A673 (cell line): Measurements from ENCODE around the gene LAP3. TPM values are rescaled to one million over a fixed set of nuclear protein-coding genes. Genes with fewer than 3 reads are reported as not detected.
A peak's percentile ranks its signal among the peaks of the same experiment; 100 is the strongest.

Experiments used
- Bru-seq: library from RNA; stranded (reverse); fragments of 400-500 nt; gene quantifications from one replicate; lab custom pipeline; 2021; lab: Mats Ljungman, UMichigan
- BruChase-seq, 2 experiments: library from RNA; stranded (reverse); fragments of 400-500 nt; gene quantifications; one replicate each; lab custom pipeline; 2021; lab: Mats Ljungman, UMichigan
- BruUV-seq: library from RNA; stranded (reverse); fragments of 400-500 nt; replicated peaks from 2 replicates; lab custom pipeline; 2021; lab: Mats Ljungman, UMichigan
- CTCF ChIA-PET: fragments of 300-600 bp; sonication (Branson Sonifier 250); formaldehyde crosslinking; loops from one replicate; lab custom pipeline; 2022; ENCODE audit warnings: antibody characterized with exemption; lab: Charles Lee
- POLR2A ChIA-PET: fragments of 300-600 bp; sonication (Branson Sonifier 250); formaldehyde crosslinking; loops from one replicate; lab custom pipeline; 2022; ENCODE audit warnings: antibody characterized with exemption; ENCODE audit not compliant: low non-redundant PET; lab: Charles Lee
- DNase-seq: peaks from one replicate; pipeline ENCODE4 v3.0.0-alpha.2; 2015; ENCODE audit warnings: low spot score
- H3K27ac ChIP-seq: fragments of 200-600 bp; sonication (generic); 2 replicates; pipeline ENCODE4 v1.5.1; 2016; ENCODE audit warnings: mixed run types, low read depth, mild to moderate bottlenecking, mixed read lengths, antibody characterized with exemption, low read length; ENCODE audit not compliant: poor library complexity, severe bottlenecking
- H3K27me3 ChIP-seq: fragments of 200-600 bp; sonication (generic); replicated peaks from 2 replicates; pipeline ENCODE4 v1.6.1; 2017; ENCODE audit warnings: mixed run types, low read depth, mild to moderate bottlenecking, mixed read lengths, antibody characterized with exemption, low read length; ENCODE audit not compliant: insufficient read depth, poor library complexity
- H3K36me3 ChIP-seq: fragments of 200-600 bp; sonication (generic); 2 replicates; pipeline ENCODE4 v1.6.1; 2016; ENCODE audit warnings: mixed run types, mild to moderate bottlenecking, mixed read lengths, antibody characterized with exemption, low read length; ENCODE audit not compliant: insufficient read depth, poor library complexity, severe bottlenecking
- H3K4me1 ChIP-seq: fragments of 200-600 bp; sonication (generic); 2 replicates; pipeline ENCODE4 v1.6.1; 2017; ENCODE audit warnings: mixed run types, mild to moderate bottlenecking, mixed read lengths, antibody characterized with exemption, low read length; ENCODE audit not compliant: insufficient read depth, poor library complexity, severe bottlenecking
- H3K4me3 ChIP-seq: fragments of 200-600 bp; sonication (generic); 2 replicates; pipeline ENCODE4 v1.5.1; 2016; ENCODE audit warnings: low read depth, mixed run types, mild to moderate bottlenecking, mixed read lengths, low read length; ENCODE audit not compliant: poor library complexity, severe bottlenecking
- H3K9me3 ChIP-seq: fragments of 200-600 bp; sonication (generic); 2 replicates; pipeline ENCODE4 v1.6.1; 2016; ENCODE audit warnings: mixed run types, low read depth, mild to moderate bottlenecking, mixed read lengths, antibody characterized with exemption, low read length; ENCODE audit not compliant: poor library complexity, severe bottlenecking
- CTCF ChIP-seq: fragments of 300-800, 200-600 bp; sonication (generic); conservative IDR thresholded peaks from 2 replicates; pipeline ENCODE4 v1.5.1; 2017; ENCODE audit warnings: low read depth, mild to moderate bottlenecking, antibody characterized with exemption, low read length, moderate library complexity, mixed read lengths
- EZH2 ChIP-seq: fragments of 200-600 bp; sonication (generic); IDR thresholded peaks from 2 replicates; pipeline ENCODE4 v1.6.1; 2017; ENCODE audit warnings: borderline replicate concordance, low read depth, mild to moderate bottlenecking, mixed read lengths, antibody characterized with exemption, low read length; ENCODE audit not compliant: poor library complexity, severe bottlenecking
- intact Hi-C: fragments of 100-400 bp; cut with micrococcal nuclease; formaldehyde crosslinking; loops from one replicate; pipeline ENCODE4 v1.10.0; 2022; ENCODE audit not compliant: unreplicated experiment
- long read RNA-seq: library from polyadenylated mRNA; stranded (forward); transcript quantifications from one replicate; pipeline ENCODE4 v2.0.0, GENCODE V29; 2022
- total RNA-seq: library from RNA; stranded (reverse); gene quantifications from 2 replicates; pipeline ENCODE4 v1.2.3, GENCODE V29; 2021

The LAP3 gene
- 53.8 and 54.1 TPM in 2 replicates for total RNA-seq
- percentile 71 among the genes with signal in this experiment for Bru-seq, nascent RNA
- BruChase-seq, experiment 1, labeled RNA remaining after a 2-hour chase: percentile 60 among the genes with signal in this experiment
- percentile 67 among the genes with signal in this experiment for BruChase-seq, experiment 2, labeled RNA remaining after a 6-hour chase
- long read RNA-seq, transcript LAP3-201 (13 exons, 2,213 nt): major isoform, 161 of 171 reads
- long read RNA-seq, partial matches to known transcripts: 1 of 171 reads
- long read RNA-seq, other reads (novel, unspliced or antisense): 5 of 171 reads

DNA sequence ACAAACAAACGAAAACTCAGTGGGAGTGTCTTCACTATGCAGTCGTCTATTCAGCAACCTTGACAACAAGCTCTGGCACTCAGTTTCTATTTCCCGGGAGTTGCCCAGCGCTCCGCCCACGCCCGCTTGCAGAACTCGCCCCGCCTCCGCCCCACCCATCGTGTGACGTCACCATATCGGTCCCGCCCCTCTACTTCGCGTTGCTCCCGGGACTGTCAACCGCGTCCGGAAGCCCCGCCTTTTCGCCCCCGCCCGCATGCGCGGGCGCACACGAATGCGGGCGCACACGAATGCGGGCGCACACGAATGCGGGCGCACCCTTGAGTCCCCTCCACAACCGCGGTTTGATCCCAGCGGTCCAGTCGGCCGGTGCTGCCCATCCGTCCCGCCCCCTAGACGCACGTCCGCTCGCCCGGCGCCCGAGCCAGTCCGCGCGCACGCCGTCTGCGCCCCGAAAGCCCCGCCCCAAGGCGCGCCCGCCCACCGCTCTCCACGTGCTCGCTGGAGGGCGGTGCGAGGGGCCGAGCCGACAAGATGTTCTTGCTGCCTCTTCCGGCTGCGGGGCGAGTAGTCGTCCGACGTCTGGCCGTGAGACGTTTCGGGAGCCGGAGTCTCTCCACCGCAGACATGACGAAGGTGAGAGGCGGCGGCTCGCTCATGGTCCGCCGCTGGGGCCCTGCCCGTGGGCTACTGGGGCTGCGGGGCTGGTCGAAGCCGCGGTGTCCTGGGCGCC is at the start of gene LAP3:
LAP3 (plus strand) TSS at position 267 of the 733 bp plus-strand sequence; CDS start at position 535, 268 bp downstream.
- DNase-seq: peak; percentile 95
- Histone ChIP-seq H3K4me3 (peak within 1 kb of the TSS; percentile 69), H3K27me3 (no peaks in the 10 kb centered on the region), H3K36me3 (peaks cover 5% of the 10 kb centered on the region), H3K9me3 (no peaks in the 10 kb centered on the region), H3K27ac (peak within 1 kb of the TSS; percentile 86), H3K4me1 (no peaks in the 10 kb centered on the region)
- CTCF ChIA-PET: no interaction called here
- intact Hi-C loops: no loop called here
- BruUV-seq: no TSS peak
- no peak for TF ChIP-seq EZH2
- no peak for TF ChIP-seq CTCF
- POLR2A ChIA-PET: no interaction called here

- Histone ChIP-seq H3K36me3 (no peaks in the 10 kb centered on the region), H3K9me3 (no peaks in the 10 kb centered on the region), H3K4me1 (no peaks in the 10 kb centered on the region), H3K4me3 (no peak overlapping the region), H3K27me3 (peaks cover 3% of the 10 kb centered on the region), H3K27ac (no peak overlapping the region)
- no peak for DNase-seq
- ChIA-PET POLR2A (no interaction called here), CTCF (interaction anchor here (0.7 kb wide), 1 partner anchor 55 kb away, joined by 3 read pairs; no protein-coding TSS in a partner anchor)
- no TSS peak for BruUV-seq
- TF ChIP-seq EZH2 (no peak), CTCF (no peak)
- intact Hi-C loops: no loop called here
These were observed 48.3 kb upstream of the LAP3 start for GRCh38 chr4:17528551-17529165.

DNA sequence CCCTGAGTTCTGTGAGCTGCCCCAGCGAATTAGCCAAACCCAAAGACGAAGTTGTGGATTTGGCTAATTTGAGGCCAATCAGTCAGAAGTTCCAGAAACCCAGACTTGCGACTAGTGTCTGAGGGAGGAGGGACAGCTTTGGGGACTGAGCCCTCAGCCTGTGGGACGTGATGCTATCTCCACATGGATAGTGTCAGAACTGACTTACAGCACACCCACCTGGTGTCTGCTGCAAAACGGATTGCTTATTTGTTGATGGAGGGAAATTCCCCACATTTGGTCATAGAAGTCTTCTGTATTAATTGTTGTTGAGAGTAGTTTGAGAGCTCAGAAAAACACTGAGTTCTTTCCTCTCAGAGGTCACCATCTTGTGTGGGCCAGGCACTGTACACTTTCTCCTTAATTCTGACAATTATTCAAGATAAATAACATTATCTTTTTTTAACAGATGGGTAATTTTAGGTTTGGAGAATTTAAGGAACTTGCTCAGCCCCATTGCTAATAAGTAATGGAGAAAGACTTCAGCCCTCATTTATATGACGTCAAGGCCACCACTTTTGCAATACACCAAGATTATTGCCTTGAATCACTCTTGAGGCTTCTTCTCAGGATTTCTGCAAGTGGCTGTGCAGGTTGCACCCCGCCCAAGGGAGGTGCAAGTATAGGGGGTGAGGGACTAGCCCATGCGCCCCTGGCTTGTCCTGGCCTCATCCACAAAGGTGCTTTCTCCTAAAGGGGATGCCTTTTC is 45.3 kb upstream of the LAP3 start:
- Histone ChIP-seq H3K4me3 (no peak overlapping the region), H3K9me3 (no peaks in the 10 kb centered on the region), H3K27me3 (no peaks in the 10 kb centered on the region), H3K4me1 (no peaks in the 10 kb centered on the region), H3K27ac (no peak overlapping the region), H3K36me3 (no peaks in the 10 kb centered on the region)
- ChIA-PET CTCF (no interaction called here), POLR2A (no interaction called here)
- intact Hi-C loops: no loop called here
- DNase-seq: no peak
- TF ChIP-seq EZH2: no peak
- TF ChIP-seq CTCF: no peak
- no TSS peak for BruUV-seq
